Muscle layer of colon (tissue), 2 donors: ENCODE measurements around the gene LDLRAD4.

Experiments
- H3K27ac ChIP-seq: one replicate; pipeline ENCODE4 v1.7.0; 2013; ENCODE audit warnings: low read depth, mild to moderate bottlenecking, low read length, moderate library complexity
- H3K27me3 ChIP-seq, 2 donors: one replicate each; pipeline ENCODE4 v1.7.0; 2013; ENCODE audit warnings: low read length in 2 of 2, mild to moderate bottlenecking in 2 of 2; ENCODE audit not compliant: insufficient read depth in 2 of 2, control insufficient read depth in 1 of 2
- H3K36me3 ChIP-seq: one replicate; pipeline ENCODE4 v1.7.0; 2013; ENCODE audit warnings: mild to moderate bottlenecking, low read length; ENCODE audit not compliant: insufficient read depth
- H3K4me1 ChIP-seq: one replicate; pipeline ENCODE4 v1.7.0; 2013; ENCODE audit warnings: mild to moderate bottlenecking, low read length; ENCODE audit not compliant: insufficient read depth
- H3K4me3 ChIP-seq, 2 donors: one replicate each; pipeline ENCODE4 v1.7.0; 2013; ENCODE audit warnings: low read length in 2 of 2, low read depth in 1 of 2, mild to moderate bottlenecking in 1 of 2, moderate library complexity in 1 of 2
- H3K9ac ChIP-seq: one replicate; pipeline ENCODE4 v1.7.0; 2013; ENCODE audit warnings: low read length
- H3K9me3 ChIP-seq: one replicate; pipeline ENCODE4 v1.7.0; 2013; ENCODE audit warnings: mild to moderate bottlenecking, low read length
- donor health status: abdominal sarcoma.
- donor health status: Adenocarcinoma of cecum.

LDLRAD4 gene

DNA sequence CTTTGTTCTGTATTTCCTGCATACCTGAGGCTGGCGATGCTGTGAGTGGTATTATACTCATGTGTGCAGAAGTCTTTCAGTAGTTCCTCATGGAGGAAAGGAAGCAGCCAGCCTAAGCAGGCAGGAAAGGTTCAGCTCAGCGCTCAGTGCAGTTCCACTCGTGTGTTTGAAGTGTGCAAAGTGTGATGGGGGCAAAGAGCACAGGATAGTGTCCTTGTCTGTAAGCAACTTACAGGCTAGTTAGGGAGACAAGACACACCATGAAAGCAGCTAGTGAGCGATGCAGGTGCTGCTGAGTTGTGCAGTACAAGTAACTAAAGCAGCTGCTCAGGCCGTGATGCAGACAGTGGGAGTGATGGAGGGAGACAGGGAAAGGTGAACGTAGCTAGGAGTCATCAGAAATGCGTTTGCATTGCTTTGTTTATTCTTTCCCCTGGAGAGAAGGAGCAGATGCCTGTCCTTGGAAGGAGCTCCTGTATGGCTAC is 146.2 kb downstream of the LDLRAD4 start:
- H3K4me1 ChIP-seq, result peaks cover 28% of the 10 kb centered on the region
- peak overlapping the region in 1 of 2 donors; percentile 41 for H3K4me3 ChIP-seq
- H3K9ac ChIP-seq, result no peak overlapping the region
- H3K36me3 ChIP-seq, result no peaks in the 10 kb centered on the region
- no peaks in the 10 kb centered on the region for H3K27me3 ChIP-seq
- H3K9me3 ChIP-seq, result no peaks in the 10 kb centered on the region
- no peak overlapping the region for H3K27ac ChIP-seq

DNA sequence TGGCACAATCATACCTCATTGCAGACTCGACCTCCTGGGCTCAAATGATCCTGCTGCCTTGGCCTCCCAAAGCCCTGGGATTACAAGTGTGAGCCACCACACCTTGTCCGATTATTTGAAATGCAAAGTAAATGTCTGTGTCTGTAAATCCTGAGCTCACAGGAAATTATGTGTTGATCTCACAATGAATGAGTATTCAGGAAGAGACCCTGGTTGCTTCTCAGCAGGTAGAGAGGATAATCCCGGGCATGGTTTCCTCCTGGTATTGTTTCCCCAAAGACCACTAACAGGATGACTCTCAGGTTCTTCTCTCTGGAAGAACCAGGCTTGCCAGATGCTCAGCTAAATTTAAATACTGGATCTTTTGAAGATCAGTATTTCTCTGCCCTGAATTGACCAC is 147.6 kb downstream of the LDLRAD4 start:
- Histone ChIP-seq H3K9me3 (no peaks in the 10 kb centered on the region), H3K36me3 (no peaks in the 10 kb centered on the region), H3K9ac (no peak overlapping the region), H3K27me3 (no peaks in the 10 kb centered on the region), H3K27ac (no peak overlapping the region), H3K4me1 (peaks cover 34% of the 10 kb centered on the region), H3K4me3 (no peak overlapping the region)

DNA sequence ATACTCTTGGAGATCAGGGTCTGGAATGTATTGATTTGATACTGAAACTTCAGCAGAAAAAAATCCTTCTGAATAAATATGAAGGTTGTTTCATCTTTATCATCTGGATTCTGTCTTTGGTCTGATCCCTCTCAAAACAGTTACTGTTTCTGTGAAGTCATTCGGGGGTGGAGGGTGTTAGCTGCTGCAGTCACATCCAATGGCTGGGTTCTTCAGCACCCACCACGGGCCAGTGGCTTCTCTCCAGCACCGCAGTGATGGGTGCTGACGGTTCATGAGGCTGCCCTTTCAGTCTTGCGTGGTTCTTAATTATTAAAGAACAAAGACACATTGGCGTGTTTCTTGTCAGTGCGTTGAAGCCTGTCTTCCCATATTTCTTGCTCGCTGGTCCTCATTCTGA is 148.0 kb downstream of the LDLRAD4 start:
- H3K4me3 ChIP-seq, result no peak overlapping the region
- H3K4me1 ChIP-seq, result peaks cover 34% of the 10 kb centered on the region
- H3K9me3 ChIP-seq, result no peaks in the 10 kb centered on the region
- H3K27ac ChIP-seq, result no peak overlapping the region
- H3K27me3 ChIP-seq, result no peaks in the 10 kb centered on the region
- no peaks in the 10 kb centered on the region for H3K36me3 ChIP-seq
- H3K9ac ChIP-seq, result no peak overlapping the region

DNA sequence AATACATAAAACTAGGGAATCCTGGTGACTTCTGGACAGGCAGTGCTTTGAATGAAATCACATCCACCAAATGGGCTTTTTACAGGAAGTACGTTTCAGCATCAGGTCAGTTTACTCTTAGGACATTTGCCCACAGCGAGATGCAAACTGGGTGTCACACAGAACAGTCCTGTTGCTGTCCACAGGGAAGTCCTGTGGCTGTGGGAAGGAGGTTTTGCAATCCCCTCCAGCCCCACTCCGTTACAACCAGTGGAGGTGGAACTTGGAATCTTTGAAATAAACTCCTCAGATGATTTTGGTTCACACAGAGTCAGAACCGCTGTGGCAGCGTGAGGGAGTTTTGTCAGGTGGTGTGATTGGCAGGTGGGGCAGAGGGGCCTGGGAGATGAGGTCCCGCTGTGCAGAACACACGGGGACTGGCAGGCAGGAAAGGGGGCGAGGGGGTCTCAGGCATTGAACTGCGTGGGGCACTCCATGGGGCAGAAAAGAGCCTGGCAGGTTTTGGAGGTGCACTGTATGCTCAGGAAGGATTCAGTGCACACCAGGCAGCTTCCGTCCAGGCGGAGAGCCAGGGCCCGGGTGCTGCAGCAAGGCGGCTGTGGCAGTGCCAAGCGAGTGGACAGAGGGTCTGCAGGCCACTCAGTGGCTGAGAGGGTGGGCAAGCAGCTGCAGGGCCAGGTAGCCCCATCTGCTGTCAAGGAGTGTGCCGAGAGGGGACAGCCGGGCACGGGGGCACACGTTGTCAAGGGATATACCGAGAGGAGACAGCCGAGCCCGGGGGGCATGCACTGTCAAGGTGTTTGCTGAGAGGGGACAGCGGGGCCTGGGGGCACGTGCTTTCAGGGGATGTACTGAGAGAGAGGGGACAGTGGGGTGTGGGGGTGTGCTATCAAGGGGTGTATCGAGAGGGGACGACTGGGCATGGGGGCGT is 148.7 kb downstream of the LDLRAD4 start:
- Histone ChIP-seq H3K9me3 (no peaks in the 10 kb centered on the region), H3K4me3 (no peak overlapping the region), H3K36me3 (no peaks in the 10 kb centered on the region), H3K4me1 (peaks cover 34% of the 10 kb centered on the region), H3K27ac (no peak overlapping the region), H3K9ac (no peak overlapping the region), H3K27me3 (no peaks in the 10 kb centered on the region)

GRCh38 chr18:13368080-13368813 is 149.7 kb downstream of the LDLRAD4 start:
- no peaks in the 10 kb centered on the region for H3K27me3 ChIP-seq
- peaks cover 34% of the 10 kb centered on the region for H3K4me1 ChIP-seq
- no peak overlapping the region for H3K9ac ChIP-seq
- no peak overlapping the region for H3K4me3 ChIP-seq
- no peak overlapping the region for H3K27ac ChIP-seq
- no peaks in the 10 kb centered on the region for H3K9me3 ChIP-seq
- no peaks in the 10 kb centered on the region for H3K36me3 ChIP-seq

GRCh38 chr18:13369353-13369752 is 150.8 kb downstream of the LDLRAD4 start:
- peak overlapping the region; percentile 32 for H3K27ac ChIP-seq
- H3K9me3 ChIP-seq, result no peaks in the 10 kb centered on the region
- no peak overlapping the region for H3K9ac ChIP-seq
- no peak overlapping the region for H3K4me3 ChIP-seq
- no peaks in the 10 kb centered on the region for H3K36me3 ChIP-seq
- H3K4me1 ChIP-seq, result peaks cover 34% of the 10 kb centered on the region
- no peaks in the 10 kb centered on the region for H3K27me3 ChIP-seq

DNA sequence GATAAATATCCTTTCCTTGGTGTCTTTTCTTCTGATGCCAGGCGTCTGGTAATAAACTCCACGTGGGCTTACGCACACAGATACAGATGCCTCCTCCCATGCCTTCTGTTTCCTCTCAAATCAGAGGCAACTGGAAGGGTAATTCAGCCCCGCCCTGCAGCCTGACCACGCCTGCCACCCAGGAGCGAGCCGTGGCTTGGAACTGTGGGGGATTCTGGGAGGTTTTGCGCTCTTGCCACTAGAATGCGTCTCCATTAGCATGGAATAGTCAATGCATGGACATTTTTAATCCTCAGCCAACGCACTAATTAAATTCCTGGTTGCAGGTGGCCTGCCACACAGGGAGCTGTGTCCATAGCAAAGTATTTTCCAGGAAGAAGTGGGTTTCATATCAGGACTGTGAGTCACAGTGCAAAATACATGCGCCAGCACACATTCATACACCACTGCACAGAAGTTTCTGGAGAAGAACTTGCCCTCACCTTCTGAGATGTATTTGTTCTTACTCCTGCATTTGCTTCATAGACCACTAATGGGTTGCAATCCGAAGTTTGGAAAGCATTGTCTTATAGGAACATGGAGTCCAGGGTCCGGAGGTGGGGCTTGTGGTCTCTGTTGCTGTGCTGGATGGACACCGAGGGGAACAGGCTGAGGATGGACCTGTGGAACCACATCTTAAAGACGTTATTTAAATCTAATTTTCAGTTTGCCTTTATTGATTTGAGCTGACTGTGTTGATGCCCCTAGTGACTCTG is 151.4 kb downstream of the LDLRAD4 start:
- Histone ChIP-seq H3K36me3 (no peaks in the 10 kb centered on the region), H3K9me3 (no peaks in the 10 kb centered on the region), H3K27ac (peak overlapping the region; percentile 1), H3K4me3 (no peak overlapping the region), H3K27me3 (no peaks in the 10 kb centered on the region), H3K4me1 (peaks cover 34% of the 10 kb centered on the region), H3K9ac (no peak overlapping the region)

- H3K9me3 ChIP-seq, result no peaks in the 10 kb centered on the region
- no peaks in the 10 kb centered on the region for H3K27me3 ChIP-seq
- H3K27ac ChIP-seq, result no peak overlapping the region
- no peaks in the 10 kb centered on the region for H3K36me3 ChIP-seq
- no peak overlapping the region for H3K9ac ChIP-seq
- H3K4me1 ChIP-seq, result peaks cover 29% of the 10 kb centered on the region
- H3K4me3 ChIP-seq, result no peak overlapping the region
These were observed 152.6 kb downstream of the LDLRAD4 start for GRCh38 chr18:13370995-13371625.

- H3K27ac ChIP-seq, result no peak overlapping the region
- H3K9ac ChIP-seq, result no peak overlapping the region
- H3K4me1 ChIP-seq, result peaks cover 29% of the 10 kb centered on the region
- no peak overlapping the region for H3K4me3 ChIP-seq
- H3K9me3 ChIP-seq, result no peaks in the 10 kb centered on the region
- H3K36me3 ChIP-seq, result no peaks in the 10 kb centered on the region
- H3K27me3 ChIP-seq, result no peaks in the 10 kb centered on the region
These were observed 153.3 kb downstream of the LDLRAD4 start for GRCh38 chr18:13371689-13372418.

DNA sequence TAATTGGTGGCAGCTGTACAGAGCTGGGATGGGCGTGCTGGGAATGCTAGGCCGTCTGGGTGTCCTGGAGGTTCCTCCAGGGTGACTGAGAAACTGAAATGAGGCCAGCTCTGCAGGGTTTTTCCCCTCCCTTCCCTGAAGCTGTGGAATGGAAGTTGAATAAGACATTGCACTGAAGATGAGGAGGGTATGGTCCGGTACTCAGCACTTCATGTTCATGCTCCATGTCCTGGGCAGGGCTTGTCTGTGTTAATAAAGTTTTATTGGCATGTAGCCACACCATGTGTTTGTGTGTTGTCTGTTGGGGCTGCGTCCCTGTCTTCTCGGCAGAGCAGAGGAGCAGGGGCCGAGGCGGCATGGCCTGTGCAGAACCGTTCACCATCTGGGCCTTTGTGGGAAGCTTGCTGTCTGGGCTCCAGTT is 154.0 kb downstream of the LDLRAD4 start:
- H3K27me3 ChIP-seq, result no peaks in the 10 kb centered on the region
- H3K27ac ChIP-seq, result no peak overlapping the region
- H3K4me1 ChIP-seq, result peaks cover 32% of the 10 kb centered on the region
- H3K9ac ChIP-seq, result no peak overlapping the region
- no peaks in the 10 kb centered on the region for H3K9me3 ChIP-seq
- no peaks in the 10 kb centered on the region for H3K36me3 ChIP-seq
- H3K4me3 ChIP-seq, result no peak overlapping the region
